HepG2 (cell line): ENCODE measurements around the gene GNG7. TPM values are rescaled to one million over a fixed set of nuclear protein-coding genes. Genes with fewer than 3 reads are reported as not detected.

Experiments used
- ATAC-seq: fragments of 200-7000 bp; cut with Tn5 transposase; 3 replicates; pipeline ENCODE4 v1.9.1; 2020; ENCODE audit warnings: mild to moderate bottlenecking, moderate library complexity
- BruUV-seq: library from RNA; stranded (reverse); fragments of 400-500 nt; replicated peaks from 2 replicates; lab custom pipeline; 2021; lab: Mats Ljungman, UMichigan
- CTCF ChIA-PET: fragments of 300-600 bp; formaldehyde crosslinking; extraction: SDS; loops from one replicate; lab custom pipeline; 2021; ENCODE audit warnings: low total read pairs, inconsistent platforms, low intra/inter-chr PET ratio; lab: Yijun Ruan, JAX
- POLR2A ChIA-PET: fragments of 350-600 bp; sonication (Branson Sonifier 250); formaldehyde crosslinking; loops from one replicate; lab custom pipeline; 2020; ENCODE audit warnings: antibody characterized with exemption, inconsistent platforms; lab: Yijun Ruan, JAX
- DNase-seq: peaks from one replicate; pipeline ENCODE4 v3.0.0-alpha.2; 2015; ENCODE audit warnings: low spot score
- FAIRE-seq: peaks from 3 replicates; lab custom pipeline; 2011; peaks lifted over from hg19 to GRCh38; lab: Jason Lieb, UNC
- H2AFZ ChIP-seq: one replicate; pipeline ENCODE4 v1.6.1; 2011; ENCODE audit warnings: low read length, inconsistent platforms
- H3K27ac ChIP-seq: fragments of 300-600 bp; 3 replicates; pipeline ENCODE4 v1.8.0; 2011; ENCODE audit warnings: mixed run types, mild to moderate bottlenecking, mixed read lengths, low read length, inconsistent platforms; ENCODE audit not compliant: insufficient read depth; ENCODE audit errors: extremely low read length
- H3K27me3 ChIP-seq, 2 experiments: fragments of 200-600 bp in 1 of 2; 2 replicates in 1 of 2; 3 replicates in 1 of 2; pipeline versions ENCODE4 v1.6.0 to v1.8.0; 2011; ENCODE audit warnings: low read length in 2 of 2, mild to moderate bottlenecking in 2 of 2, moderate library complexity in 2 of 2, inconsistent platforms in 1 of 2; ENCODE audit not compliant: insufficient read depth in 2 of 2, control insufficient read depth in 1 of 2
- H3K36me3 ChIP-seq, 2 experiments: fragments of 200-600 bp in 1 of 2; replicated peaks in 1 of 2; 2 replicates in 1 of 2; 3 replicates in 1 of 2; pipeline versions ENCODE4 v1.5.1 to v1.8.0; 2011; ENCODE audit warnings: low read length in 2 of 2, inconsistent platforms in 1 of 2; ENCODE audit not compliant: insufficient read depth in 2 of 2, control insufficient read depth in 1 of 2
- H3K4me1 ChIP-seq: 2 replicates; pipeline ENCODE4 v1.5.1; 2012; ENCODE audit warnings: low read length, inconsistent platforms; ENCODE audit not compliant: insufficient read depth
- H3K4me2 ChIP-seq: 2 replicates; pipeline ENCODE4 v1.6.0; 2011; ENCODE audit warnings: low read depth, low read length, inconsistent platforms
- H3K4me3 ChIP-seq, 3 experiments: fragments of 200-600 bp in 1 of 3; sonication (generic), shearing (Covaris generic) in 1 of 3; replicated peaks in 1 of 3; 2 replicates each; pipeline ENCODE4 v1.5.1; 2011 to 2016; ENCODE audit warnings: low read length in 3 of 3, inconsistent platforms in 2 of 3, low read depth in 2 of 3, mild to moderate bottlenecking in 2 of 3, control low read depth in 1 of 3, mixed read lengths in 1 of 3; ENCODE audit not compliant: insufficient read depth in 1 of 3
- H3K79me2 ChIP-seq: one replicate; pipeline ENCODE4 v1.6.1; 2011; ENCODE audit warnings: low read length, inconsistent platforms; ENCODE audit not compliant: insufficient read depth
- H3K9ac ChIP-seq: 2 replicates; pipeline ENCODE4 v1.6.0; 2011; ENCODE audit warnings: mild to moderate bottlenecking, low read depth, low read length, inconsistent platforms; ENCODE audit not compliant: insufficient read depth
- H3K9me3 ChIP-seq: 2 replicates; pipeline ENCODE4 v1.5.1; 2012; ENCODE audit warnings: mild to moderate bottlenecking, low read length
- H4K20me1 ChIP-seq: 2 replicates; pipeline ENCODE4 v1.6.0; 2011; ENCODE audit warnings: inconsistent platforms, mild to moderate bottlenecking, low read length, moderate library complexity; ENCODE audit not compliant: insufficient read depth
- ATF7 ChIP-seq, 2 experiments: fragments of 450-650 bp in 1 of 2; sonication (generic) in 1 of 2; formaldehyde crosslinking in 1 of 2; IDR thresholded peaks; 2 replicates each; pipeline versions ENCODE4 v1.4.0 to v1.6.1; 2016 to 2020; ENCODE audit warnings: antibody characterized with exemption in 1 of 2, mild to moderate bottlenecking in 1 of 2, missing genetic modification reagents in 1 of 2
- BCL3 ChIP-seq: sonication (generic); formaldehyde crosslinking; IDR thresholded peaks from 2 replicates; pipeline ENCODE4 v1.5.1; 2020; ENCODE audit warnings: mild to moderate bottlenecking, missing genetic modification reagents, moderate library complexity
- KDM5B ChIP-seq: sonication (generic); formaldehyde crosslinking; IDR thresholded peaks from 2 replicates; pipeline ENCODE4 v1.4.0; 2020; ENCODE audit warnings: missing genetic modification reagents, mild to moderate bottlenecking, borderline replicate concordance
- MAX ChIP-seq: IDR thresholded peaks from 2 replicates; pipeline ENCODE4 v1.6.1; 2012; ENCODE audit warnings: inconsistent platforms
- MED1 ChIP-seq: sonication (generic); formaldehyde crosslinking; IDR thresholded peaks from 2 replicates; pipeline ENCODE4 v1.4.0; 2020; ENCODE audit warnings: missing genetic modification reagents
- NFYC ChIP-seq: IDR thresholded peaks from 2 replicates; pipeline ENCODE4 v1.6.1; 2016; ENCODE audit warnings: missing genetic modification reagents, missing compliant biosample characterization
- PAX8 ChIP-seq: sonication (generic); formaldehyde crosslinking; IDR thresholded peaks from 2 replicates; pipeline ENCODE4 v1.8.0; 2022; ENCODE audit warnings: mild to moderate bottlenecking, missing genetic modification reagents, borderline replicate concordance
- POGK ChIP-seq: sonication (generic); formaldehyde crosslinking; conservative IDR thresholded peaks from 2 replicates; pipeline ENCODE4 v1.8.0; 2022; ENCODE audit warnings: mild to moderate bottlenecking, moderate library complexity, missing genetic modification reagents
- PRPF4 ChIP-seq: fragments of 200-400 bp; formaldehyde crosslinking; IDR thresholded peaks from 2 replicates; pipeline ENCODE4 v1.6.1; 2016; ENCODE audit warnings: low read length, low read depth; ENCODE audit not compliant: poor library complexity, severe bottlenecking
- REST ChIP-seq, 2 experiments: IDR thresholded peaks; 2 replicates each; pipeline ENCODE4 v1.6.1; 2011 to 2012; ENCODE audit warnings: low read length in 2 of 2, borderline replicate concordance in 1 of 2, low read depth in 1 of 2, mild to moderate bottlenecking in 1 of 2, moderate library complexity in 1 of 2
- RXRA ChIP-seq: sonication (generic); formaldehyde crosslinking; IDR thresholded peaks from 2 replicates; pipeline ENCODE4 v1.5.1; 2020; ENCODE audit warnings: missing genetic modification reagents
- SCMH1 ChIP-seq: sonication (generic); formaldehyde crosslinking; IDR thresholded peaks from 2 replicates; pipeline ENCODE4 v1.9.0; 2021; ENCODE audit warnings: missing genetic modification reagents, mild to moderate bottlenecking, borderline replicate concordance
- SMARCC2 ChIP-seq: fragments of 450-650 bp; IDR thresholded peaks from 2 replicates; pipeline ENCODE4 v1.6.1; 2017; ENCODE audit warnings: antibody characterized with exemption, mild to moderate bottlenecking
- U2AF1 ChIP-seq: fragments of 200-400 bp; formaldehyde crosslinking; optimal IDR thresholded peaks from 2 replicates; pipeline ENCODE3; 2017; ENCODE audit warnings: mild to moderate bottlenecking, low read depth, low read length
- ZFY ChIP-seq: sonication (generic); formaldehyde crosslinking; IDR thresholded peaks from 2 replicates; pipeline ENCODE4 v1.4.0; 2020; ENCODE audit warnings: missing genetic modification reagents
- ZNF224 ChIP-seq: sonication (generic); formaldehyde crosslinking; IDR thresholded peaks from 2 replicates; pipeline ENCODE4 v1.5.0; 2020; ENCODE audit warnings: mild to moderate bottlenecking, missing genetic modification reagents
- WGBS: methylation state at CpG from one replicate; pipeline ENCODE4 v1.1.6; 2017; ENCODE audit warnings: low lambda C conversion rate; 5-methylcytosine and 5-hydroxymethylcytosine counted together
- in situ Hi-C: cut with HindIII; loops from 2 replicates; pipeline ENCODE4 v1.10.0; 2017; ENCODE audit warnings: low pct_unique_long_range_greater_than_20kb; ENCODE audit not compliant: extremely low pct_ligation_motif_present
- intact Hi-C: fragments of 100-400 bp; cut with micrococcal nuclease; formaldehyde crosslinking; loops from one replicate; pipeline ENCODE4 v1.10.0; 2022; ENCODE audit not compliant: unreplicated experiment
- polyA plus RNA-seq, 8 experiments: library from polyadenylated mRNA; depleted of rRNA in 3 of 8; stranded (reverse) in 7 of 8; unstranded in 1 of 8; fragments of >200 nt; fragmentation: Illumina TruSeq in 4 of 8; extraction: Trizol in 4 of 8; gene quantifications; 2 replicates each; pipeline versions ENCODE4 v1.2.1 to v1.2.3, GENCODE V29; 2011 to 2016; ENCODE audit warnings: low read depth in 4 of 8, missing spikeins in 1 of 8, mixed read lengths in 1 of 8; ENCODE audit not compliant: insufficient read depth in 1 of 8
- total RNA-seq, 5 experiments: library from RNA; depleted of rRNA; stranded (reverse); fragments of >200 nt; fragmentation: Illumina TruSeq; extraction: Trizol; gene quantifications; 2 replicates each; pipeline ENCODE4 v1.2.3, GENCODE V29; 2016; ENCODE audit warnings: low read depth in 1 of 5

The GNG7 gene
- total and polyA plus RNA-seq, 2 of the 13 experiments (the other 11 are each of a cell fraction or from before 2014, with no cell fraction given), result 1.4 to 3.3 TPM

- ATAC-seq (peak; percentile 80), DNase-seq (peak; percentile 90), FAIRE-seq (peak; percentile 28)
- in situ Hi-C loops, result no loop called here
- H3K4me1 ChIP-seq, result peaks cover 54% of the 10 kb centered on the region
- H3K36me3 ChIP-seq, result no peaks in the 10 kb centered on the region; a peak in 1 of 5 replicates
- H2AFZ ChIP-seq, result no peak overlapping the region
- H3K4me2 ChIP-seq, result peak overlapping the region; percentile 91
- intact Hi-C loops, result loop anchor here (1.0 to 5.0 kb wide), 3 partner anchors 36 to 104 kb away; no protein-coding TSS in a partner anchor
- H3K9me3 ChIP-seq, result peaks cover 9% of the 10 kb centered on the region; the same call in 1 of the 2 replicates
- peak overlapping the region; percentile 54 to 71 (median 61) for H3K4me3 ChIP-seq
- 0% methylated on average over 12 of the region's 47 CpGs for WGBS
- peak overlapping the region; percentile 78 for H3K9ac ChIP-seq
- H3K27me3 ChIP-seq, result no peaks in the 10 kb centered on the region
- POLR2A ChIA-PET, result interaction anchor here (0.7 to 4.7 kb wide), 24 partner anchors 9 to 186 kb away, joined by 3 to 192 read pairs (median 4); partner anchors contain the start of genes GADD45B, LMNB2 and TIMM13
- H4K20me1 ChIP-seq, result no peaks in the 10 kb centered on the region
- CTCF ChIA-PET, result interaction anchor here (0.9 to 3.1 kb wide), 4 partner anchors 32 to 105 kb away, joined by 3 to 23 read pairs (median 5); no protein-coding TSS in a partner anchor
- no TSS peak for BruUV-seq
- peak overlapping the region; percentile 91 for H3K27ac ChIP-seq
- H3K79me2 ChIP-seq, result no peaks in the 10 kb centered on the region
- TF ChIP-seq MED1 (CRISPR knock-in tag) (peak; percentile 97), SCMH1 (CRISPR knock-in tag) (no peak), ZFY (no peak), SMARCC2 (no peak), PAX8 (CRISPR knock-in tag) (no peak), KDM5B (CRISPR knock-in tag) (peak; percentile 73; the same call in 1 of the 2 replicates), ATF7 (IDR thresholded peaks at IDR 0.05) (no peak), ATF7 (CRISPR knock-in tag; IDR thresholded peaks at IDR 0.05) (peak; percentile 67; the same call in 1 of the 2 replicates), POGK (CRISPR knock-in tag) (peak; percentile 70), PRPF4 (no peak), REST (IDR thresholded peaks at IDR 0.05; ENCODE audit: borderline replicate concordance in 1 of 2, low read depth in 1 of 2, low read length in 2 of 2) (no peak), BCL3 (peak; percentile 77; the same call in 1 of the 2 replicates), MAX (peak; percentile 95), NFYC (CRISPR knock-in tag) (0 out of 2 replicates have a peak, but pooled peaks have one; percentile 18), U2AF1 (no peak), RXRA (CRISPR knock-in tag) (peak; percentile 95), ZNF224 (CRISPR knock-in tag) (no peak; the same call in 1 of the 2 replicates)
These were observed 123.4 kb downstream of the GNG7 start for GRCh38 chr19:2578901-2579677.
